ENCODE results near the gene KIR3DL1. TPM values are rescaled to one million over a fixed set of nuclear protein-coding genes. Genes with fewer than 3 reads are reported as not detected.
"Not testable (repeated sequence)": the region's sequence is repeated elsewhere in the genome, so short reads cannot be mapped to it uniquely, and the experiment has no call there.

KIR3DL1 gene
- total and polyA plus RNA-seq, 5 donors from 2014 or later, result 0.12 to 0.15 TPM; not detected in 3

GRCh38 chr19:54850061-54850640 lies 33.9 kb downstream of the KIR3DL1 start, which contains the start of gene KIR3DL2:
Gene KIR3DL2, plus strand, starts transcription at chr19:54850443. Its CDS starts 33 bp downstream, at chr19:54850476.
- H3K27me3 ChIP-seq (ENCODE audit: control insufficient read depth, insufficient read depth, low read length); H3K36me3 ChIP-seq (ENCODE audit: control insufficient read depth, insufficient read depth, low read length); H3K4me1 ChIP-seq (ENCODE audit: control insufficient read depth, insufficient read depth, low read length, poor library complexity, severe bottlenecking); H3K4me1 Mint-ChIP-seq; H3K27ac Mint-ChIP-seq; H3K36me3 Mint-ChIP-seq; ATAC-seq (ENCODE audit: low read depth in 2 of 2); H3K27ac ChIP-seq (ENCODE audit: insufficient read depth, low read length, poor library complexity, severe bottlenecking); DNase-seq; H3K9me3 ChIP-seq (ENCODE audit: control insufficient read depth in 2 of 2, low read length in 2 of 2); H3K27me3 Mint-ChIP-seq; H3K4me3 ChIP-seq (ENCODE audit: low read depth, low read length): not testable (repeated sequence)
- Mint-ChIP-seq H3K9me3 (peaks cover 0 to 15% (median 2%) of the 10 kb centered on the region in 7 donors), H3K4me3 (peak within 1 kb of the TSS in 1 of 4 donors; percentile 16)

DNA sequence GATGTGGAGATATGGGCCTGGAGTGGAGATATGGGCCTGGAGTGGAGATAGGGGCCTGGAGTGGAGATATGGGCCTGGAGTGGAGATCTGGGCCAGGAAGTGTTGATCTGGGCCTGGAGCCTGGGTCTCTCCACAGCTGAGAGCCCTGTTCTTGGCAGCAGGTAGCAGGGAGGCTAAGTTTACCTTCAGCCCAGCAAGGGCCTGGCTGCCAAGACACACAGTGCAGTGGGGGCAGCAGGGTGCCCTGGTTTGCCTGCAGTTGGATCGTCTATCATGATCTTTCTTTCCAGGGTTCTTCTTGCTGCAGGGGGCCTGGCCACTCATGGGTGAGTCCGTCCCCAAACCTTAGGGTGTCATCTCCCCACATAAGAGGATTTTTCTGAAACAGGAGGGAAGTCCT lies 34.7 kb downstream of the KIR3DL1 start:
- no peaks in the 10 kb centered on the region for H3K36me3 ChIP-seq (ENCODE audit: control insufficient read depth, insufficient read depth, low read length)
- H3K27me3 ChIP-seq (ENCODE audit: control insufficient read depth, insufficient read depth, low read length), result no peaks in the 10 kb centered on the region
- ATAC-seq (ENCODE audit: low read depth in 2 of 2), result no peak
- DNase-seq, result no peak
- Mint-ChIP-seq H3K9me3 (peaks cover 0 to 11% (median 0%) of the 10 kb centered on the region in 7 donors), H3K4me1 (no peaks in the 10 kb centered on the region), H3K36me3 (no peaks in the 10 kb centered on the region), H3K27me3 (no peaks in the 10 kb centered on the region), H3K4me3 (no peak overlapping the region), H3K27ac (no peak overlapping the region)
- H3K4me3 ChIP-seq (ENCODE audit: low read depth, low read length), result no peak overlapping the region
- no peaks in the 10 kb centered on the region for H3K9me3 ChIP-seq (ENCODE audit: control insufficient read depth in 2 of 2, low read length in 2 of 2)
- no peaks in the 10 kb centered on the region for H3K4me1 ChIP-seq (ENCODE audit: control insufficient read depth, insufficient read depth, low read length, poor library complexity, severe bottlenecking)
- H3K27ac ChIP-seq (ENCODE audit: insufficient read depth, low read length, poor library complexity, severe bottlenecking), result no peak overlapping the region

GRCh38 chr19:54851353-54851752 lies 35.1 kb downstream of the KIR3DL1 start:
- Mint-ChIP-seq H3K4me3 (no peak overlapping the region), H3K27me3 (no peaks in the 10 kb centered on the region), H3K27ac (no peak overlapping the region), H3K4me1 (no peaks in the 10 kb centered on the region), H3K36me3 (no peaks in the 10 kb centered on the region), H3K9me3 (peaks cover 0 to 9% (median 0%) of the 10 kb centered on the region in 7 donors)
- DNase-seq (no peak), ATAC-seq (ENCODE audit: low read depth in 2 of 2) (no peak)
- no peaks in the 10 kb centered on the region for H3K27me3 ChIP-seq (ENCODE audit: control insufficient read depth, insufficient read depth, low read length)
- no peaks in the 10 kb centered on the region for H3K9me3 ChIP-seq (ENCODE audit: control insufficient read depth in 2 of 2, low read length in 2 of 2)
- H3K4me3 ChIP-seq (ENCODE audit: low read depth, low read length), result no peak overlapping the region
- no peaks in the 10 kb centered on the region for H3K36me3 ChIP-seq (ENCODE audit: control insufficient read depth, insufficient read depth, low read length)
- H3K27ac ChIP-seq (ENCODE audit: insufficient read depth, low read length, poor library complexity, severe bottlenecking), result no peak overlapping the region
- no peaks in the 10 kb centered on the region for H3K4me1 ChIP-seq (ENCODE audit: control insufficient read depth, insufficient read depth, low read length, poor library complexity, severe bottlenecking)

DNA sequence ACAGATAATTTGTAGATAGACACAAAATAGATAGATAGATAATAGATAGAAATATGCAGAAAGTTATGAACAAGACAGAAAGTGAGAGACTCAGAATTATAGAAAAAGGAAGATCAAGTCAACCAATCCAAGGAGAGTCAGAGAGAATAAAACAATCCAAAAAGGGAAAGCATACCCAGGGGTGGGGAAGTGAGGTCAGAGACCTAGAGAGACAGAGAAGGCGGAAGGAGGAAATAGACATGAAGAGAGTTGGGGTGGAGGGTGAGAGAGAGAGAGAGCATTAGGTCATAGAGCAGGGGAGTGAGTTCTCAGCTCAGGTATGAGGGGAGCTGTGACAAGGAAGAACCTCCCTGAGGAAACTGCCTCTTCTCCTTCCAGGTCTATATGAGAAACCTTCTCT lies 39.0 kb downstream of the KIR3DL1 start:
- not testable (repeated sequence) for H3K27me3 Mint-ChIP-seq; ATAC-seq (ENCODE audit: low read depth in 2 of 2); H3K27me3 ChIP-seq (ENCODE audit: control insufficient read depth, insufficient read depth, low read length); H3K4me3 Mint-ChIP-seq; H3K27ac ChIP-seq (ENCODE audit: insufficient read depth, low read length, poor library complexity, severe bottlenecking); H3K36me3 ChIP-seq (ENCODE audit: control insufficient read depth, insufficient read depth, low read length); H3K4me3 ChIP-seq (ENCODE audit: low read depth, low read length); H3K27ac Mint-ChIP-seq; DNase-seq; H3K4me1 Mint-ChIP-seq; H3K36me3 Mint-ChIP-seq; H3K9me3 Mint-ChIP-seq; H3K9me3 ChIP-seq (ENCODE audit: control insufficient read depth in 2 of 2, low read length in 2 of 2); H3K4me1 ChIP-seq (ENCODE audit: control insufficient read depth, insufficient read depth, low read length, poor library complexity, severe bottlenecking)

DNA sequence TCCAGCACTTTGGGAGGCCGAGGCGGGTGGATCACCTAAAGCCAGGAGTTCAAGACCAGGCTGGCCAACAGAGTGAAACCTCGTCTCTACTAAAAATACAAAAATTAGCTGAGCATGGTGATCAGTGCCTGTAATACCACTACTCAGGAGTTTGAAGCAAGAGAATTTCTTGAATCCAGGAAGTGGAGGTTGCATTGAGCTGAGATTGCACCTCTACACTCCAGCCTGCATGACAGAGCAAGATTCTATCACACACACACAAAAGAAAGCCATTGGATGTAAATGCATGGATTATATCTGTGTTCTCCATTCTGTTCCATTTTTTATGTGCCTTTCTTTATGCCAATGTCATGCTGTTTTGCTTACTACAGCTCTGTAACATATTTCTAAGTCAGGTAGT lies 42.2 kb downstream of the KIR3DL1 start:
- not testable (repeated sequence) for H3K9me3 ChIP-seq (ENCODE audit: control insufficient read depth in 2 of 2, low read length in 2 of 2); H3K27ac ChIP-seq (ENCODE audit: insufficient read depth, low read length, poor library complexity, severe bottlenecking); H3K4me1 ChIP-seq (ENCODE audit: control insufficient read depth, insufficient read depth, low read length, poor library complexity, severe bottlenecking); H3K9me3 Mint-ChIP-seq; ATAC-seq (ENCODE audit: low read depth in 2 of 2); H3K27me3 Mint-ChIP-seq; DNase-seq; H3K27me3 ChIP-seq (ENCODE audit: control insufficient read depth, insufficient read depth, low read length); H3K4me3 Mint-ChIP-seq; H3K4me3 ChIP-seq (ENCODE audit: low read depth, low read length); H3K27ac Mint-ChIP-seq; H3K4me1 Mint-ChIP-seq; H3K36me3 ChIP-seq (ENCODE audit: control insufficient read depth, insufficient read depth, low read length); H3K36me3 Mint-ChIP-seq

DNA sequence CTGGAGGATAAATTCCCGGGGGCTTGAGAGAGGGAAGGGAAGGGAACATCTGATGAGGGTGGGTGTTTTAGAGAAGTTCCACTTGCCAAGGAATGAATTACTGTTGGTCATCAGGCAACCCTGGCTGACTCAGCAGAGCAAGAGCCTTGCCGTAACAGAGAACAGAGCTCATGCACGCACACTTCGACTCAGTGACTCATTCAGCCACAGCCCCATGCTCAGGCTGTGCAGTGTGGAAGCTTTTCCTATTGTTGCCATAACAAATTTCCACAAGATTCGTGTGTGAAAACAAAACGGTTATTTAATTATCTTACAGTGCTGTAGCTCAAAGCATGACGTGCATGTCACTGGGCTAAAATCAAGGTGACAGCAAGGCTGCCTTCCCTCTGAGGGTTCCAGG lies 43.2 kb downstream of the KIR3DL1 start:
- H3K4me1 Mint-ChIP-seq; H3K36me3 ChIP-seq (ENCODE audit: control insufficient read depth, insufficient read depth, low read length); H3K27ac Mint-ChIP-seq; H3K27me3 Mint-ChIP-seq; H3K4me3 ChIP-seq (ENCODE audit: low read depth, low read length); H3K27ac ChIP-seq (ENCODE audit: insufficient read depth, low read length, poor library complexity, severe bottlenecking); H3K4me3 Mint-ChIP-seq; ATAC-seq (ENCODE audit: low read depth in 2 of 2); H3K4me1 ChIP-seq (ENCODE audit: control insufficient read depth, insufficient read depth, low read length, poor library complexity, severe bottlenecking); H3K27me3 ChIP-seq (ENCODE audit: control insufficient read depth, insufficient read depth, low read length); H3K9me3 ChIP-seq (ENCODE audit: control insufficient read depth in 2 of 2, low read length in 2 of 2); H3K36me3 Mint-ChIP-seq; DNase-seq; H3K9me3 Mint-ChIP-seq: not testable (repeated sequence)

- not testable (repeated sequence) for H3K27ac Mint-ChIP-seq; H3K4me3 ChIP-seq (ENCODE audit: low read depth, low read length); H3K27me3 ChIP-seq (ENCODE audit: control insufficient read depth, insufficient read depth, low read length); DNase-seq; H3K4me1 ChIP-seq (ENCODE audit: control insufficient read depth, insufficient read depth, low read length, poor library complexity, severe bottlenecking); H3K9me3 Mint-ChIP-seq; H3K36me3 Mint-ChIP-seq; H3K4me1 Mint-ChIP-seq; H3K36me3 ChIP-seq (ENCODE audit: control insufficient read depth, insufficient read depth, low read length); H3K27ac ChIP-seq (ENCODE audit: insufficient read depth, low read length, poor library complexity, severe bottlenecking); ATAC-seq (ENCODE audit: low read depth in 2 of 2); H3K27me3 Mint-ChIP-seq; H3K4me3 Mint-ChIP-seq; H3K9me3 ChIP-seq (ENCODE audit: control insufficient read depth in 2 of 2, low read length in 2 of 2)
These were observed 47.2 kb downstream of the KIR3DL1 start for GRCh38 chr19:54863459-54863858.

DNA sequence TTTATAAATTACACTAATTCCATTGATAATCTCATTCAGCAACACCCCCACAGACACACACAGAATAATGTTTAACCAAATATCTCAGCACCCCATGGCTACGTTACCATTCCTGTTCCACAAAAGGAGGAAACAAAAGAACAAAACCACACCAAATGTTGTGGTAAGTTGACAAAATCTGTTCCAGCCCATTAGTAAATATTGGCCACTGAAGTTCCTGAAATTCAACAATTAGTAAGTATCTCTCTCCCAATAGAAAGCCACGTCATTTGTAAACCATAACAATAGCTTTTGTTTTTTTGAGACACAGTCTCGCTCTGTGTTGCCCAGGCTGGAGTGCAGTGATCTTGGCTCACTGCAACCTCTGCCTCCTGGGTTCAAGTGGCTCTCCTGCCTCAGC lies 55.4 kb downstream of the KIR3DL1 start:
- no peak overlapping the region for H3K4me3 Mint-ChIP-seq
- no peak overlapping the region for H3K4me3 ChIP-seq (ENCODE audit: low read depth, low read length)
- no peaks in the 10 kb centered on the region for H3K4me1 Mint-ChIP-seq
- H3K4me1 ChIP-seq (ENCODE audit: control insufficient read depth, insufficient read depth, low read length, poor library complexity, severe bottlenecking), result no peaks in the 10 kb centered on the region
- H3K36me3 Mint-ChIP-seq, result peaks cover 2% of the 10 kb centered on the region
- no peaks in the 10 kb centered on the region for H3K36me3 ChIP-seq (ENCODE audit: control insufficient read depth, insufficient read depth, low read length)
- H3K27ac ChIP-seq (ENCODE audit: insufficient read depth, low read length, poor library complexity, severe bottlenecking), result no peak overlapping the region
- H3K27me3 ChIP-seq (ENCODE audit: control insufficient read depth, insufficient read depth, low read length), result no peaks in the 10 kb centered on the region
- no peaks in the 10 kb centered on the region for H3K9me3 ChIP-seq (ENCODE audit: control insufficient read depth in 2 of 2, low read length in 2 of 2)
- ATAC-seq (ENCODE audit: low read depth in 2 of 2) (no peak), DNase-seq (no peak)
- no peak overlapping the region for H3K27ac Mint-ChIP-seq
- H3K27me3 Mint-ChIP-seq, result peaks cover 7% of the 10 kb centered on the region
- H3K9me3 Mint-ChIP-seq, result peaks cover 0 to 2% (median 0%) of the 10 kb centered on the region in 7 donors
